Endothelial cell of umbilical vein (primary cell): ENCODE data around the gene MIEF1. TPM values are rescaled to one million over a fixed set of nuclear protein-coding genes. Genes with fewer than 3 reads are reported as not detected.

Source experiments
- Bru-seq: library from RNA; stranded (reverse); fragments of 400-500 nt; gene quantifications from one replicate; lab custom pipeline; 2021; lab: Mats Ljungman, UMichigan
- BruChase-seq, 2 experiments: library from RNA; stranded (reverse); fragments of 400-500 nt; gene quantifications; one replicate each; lab custom pipeline; 2021; lab: Mats Ljungman, UMichigan
- BruUV-seq: library from RNA; stranded (reverse); fragments of 400-500 nt; replicated peaks from 2 replicates; lab custom pipeline; 2021; lab: Mats Ljungman, UMichigan
- CTCF ChIA-PET: fragments of 300-600, 350-600 bp; sonication (Branson Sonifier 250); formaldehyde crosslinking; loops from one replicate; lab custom pipeline; 2021; ENCODE audit warnings: antibody characterized with exemption, inconsistent platforms; lab: Charles Lee
- POLR2A ChIA-PET: fragments of 300-600, 350-600 bp; sonication (Branson Sonifier 250); formaldehyde crosslinking; loops from one replicate; lab custom pipeline; 2021; ENCODE audit warnings: antibody characterized with exemption, inconsistent platforms; lab: Charles Lee
- DNase-seq: peaks from one replicate; pipeline ENCODE4 v3.0.0-alpha.2; 2011; ENCODE audit warnings: low read depth, low spot score
- FAIRE-seq: peaks from 2 replicates; lab custom pipeline; 2011; peaks lifted over from hg19 to GRCh38; lab: Jason Lieb, UNC
- H2AFZ ChIP-seq: 2 replicates; pipeline ENCODE4 v1.6.0; 2012; ENCODE audit warnings: low read depth, low read length, control low read depth, inconsistent platforms
- H3K27ac ChIP-seq: 2 replicates; pipeline ENCODE4 v1.5.1; 2011; ENCODE audit warnings: low read depth, mild to moderate bottlenecking, control low read depth, low read length, moderate library complexity; ENCODE audit not compliant: insufficient read depth
- H3K27me3 ChIP-seq, 2 experiments: 2 replicates each; pipeline versions ENCODE4 v1.6.0 to v1.6.1; 2011; ENCODE audit warnings: low read length in 2 of 2, mixed read lengths in 1 of 2; ENCODE audit not compliant: control insufficient read depth in 2 of 2, insufficient read depth in 2 of 2
- H3K36me3 ChIP-seq, 2 experiments: 2 replicates in 1 of 2; 3 replicates in 1 of 2; pipeline ENCODE4 v1.5.1; 2011; ENCODE audit warnings: low read length in 2 of 2, mild to moderate bottlenecking in 1 of 2, moderate library complexity in 1 of 2; ENCODE audit not compliant: control insufficient read depth in 2 of 2, insufficient read depth in 2 of 2; ENCODE audit errors: extremely low read depth in 1 of 2
- H3K4me1 ChIP-seq: 3 replicates; pipeline ENCODE4 v1.5.1; 2011; ENCODE audit warnings: mild to moderate bottlenecking, low read length; ENCODE audit not compliant: control insufficient read depth, insufficient read depth; ENCODE audit errors: extremely low read depth
- H3K4me2 ChIP-seq: 2 replicates; pipeline ENCODE4 v1.6.1; 2011; ENCODE audit warnings: low read length, control low read depth, mixed read lengths; ENCODE audit not compliant: insufficient read depth
- H3K4me3 ChIP-seq, 3 experiments: fragments of 200-600 bp in 1 of 3; sonication (generic), shearing (Covaris generic) in 1 of 3; replicated peaks in 1 of 3; 2 replicates each; pipeline ENCODE4 v1.5.1; 2011 to 2016; ENCODE audit warnings: control low read depth in 3 of 3, low read length in 3 of 3, mild to moderate bottlenecking in 2 of 3, inconsistent platforms in 1 of 3, low read depth in 1 of 3, moderate library complexity in 1 of 3; ENCODE audit not compliant: insufficient read depth in 1 of 3
- H3K79me2 ChIP-seq: 2 replicates; pipeline ENCODE4 v1.6.0; 2012; ENCODE audit warnings: low read length, inconsistent platforms; ENCODE audit not compliant: control insufficient read depth, insufficient read depth
- H3K9ac ChIP-seq: replicated peaks from 2 replicates; pipeline ENCODE3; 2011; ENCODE audit warnings: low read length, control low read depth; ENCODE audit not compliant: insufficient read depth; ENCODE audit errors: extremely low read depth
- H3K9me1 ChIP-seq: replicated peaks from 3 replicates; pipeline ENCODE4 v1.6.0; 2011; ENCODE audit warnings: mild to moderate bottlenecking, low read length; ENCODE audit not compliant: control insufficient read depth, insufficient read depth; ENCODE audit errors: extremely low read depth
- H3K9me3 ChIP-seq: replicated peaks from 2 replicates; pipeline ENCODE4 v1.5.1; 2012; ENCODE audit warnings: low read length, inconsistent platforms; ENCODE audit not compliant: control insufficient read depth, insufficient read depth
- H4K20me1 ChIP-seq: replicated peaks from 2 replicates; pipeline ENCODE3; 2011; ENCODE audit warnings: mild to moderate bottlenecking, low read length; ENCODE audit not compliant: control insufficient read depth, insufficient read depth; ENCODE audit errors: extremely low read depth
- EZH2 ChIP-seq: IDR thresholded peaks from 2 replicates; pipeline ENCODE4 v1.6.1; 2012; ENCODE audit warnings: borderline replicate concordance, low read depth, mild to moderate bottlenecking, moderate library complexity, low read length, inconsistent platforms; ENCODE audit not compliant: severe bottlenecking
- FOS ChIP-seq: IDR thresholded peaks from 2 replicates; pipeline ENCODE4 v1.6.1; 2011; ENCODE audit warnings: mild to moderate bottlenecking, low read length, moderate library complexity, borderline replicate concordance; ENCODE audit not compliant: insufficient read depth
- GATA2 ChIP-seq: IDR thresholded peaks from 2 replicates; pipeline ENCODE4 v1.7.0; 2011; ENCODE audit warnings: low read depth, mild to moderate bottlenecking, moderate library complexity, mixed read lengths, low read length; ENCODE audit not compliant: insufficient read length, insufficient read depth
- JUN ChIP-seq: IDR thresholded peaks from 2 replicates; pipeline ENCODE4 v1.6.1; 2011; ENCODE audit warnings: borderline replicate concordance, low read depth; ENCODE audit not compliant: insufficient read length, insufficient read depth
- MAX ChIP-seq: IDR thresholded peaks from 2 replicates; pipeline ENCODE4 v1.6.1; 2011; ENCODE audit not compliant: insufficient read depth, insufficient read length
- MYC ChIP-seq: IDR thresholded peaks from one replicate; pipeline ENCODE4 v1.6.1; 2011; ENCODE audit warnings: mild to moderate bottlenecking, low read depth, low read length
- POLR2A ChIP-seq: IDR thresholded peaks from 2 replicates; pipeline ENCODE4 v1.6.1; 2012; ENCODE audit warnings: low read depth, mild to moderate bottlenecking, control low read depth, low read length
- POLR2AphosphoS5 ChIP-seq: IDR thresholded peaks from 2 replicates; pipeline ENCODE4 v1.6.1; 2012; ENCODE audit warnings: low read depth, mild to moderate bottlenecking, control low read depth, low read length, moderate library complexity; ENCODE audit not compliant: insufficient read depth
- dilution Hi-C: fragments of 300-500 bp; cut with MboI; formaldehyde crosslinking; loops from one replicate; pipeline ENCODE4 v1.15.0; 2019; ENCODE audit warnings: low sequenced_read_pairs; ENCODE audit not compliant: extremely low pct_ligation_motif_present
- intact Hi-C: fragments of 100-400 bp; cut with micrococcal nuclease; formaldehyde crosslinking; loops from one replicate; pipeline ENCODE4 v1.10.0; 2022
- long read RNA-seq: library from polyadenylated mRNA; stranded (forward); transcript quantifications from one replicate; pipeline ENCODE4 v2.0.0, GENCODE V29; 2021
- polyA minus RNA-seq, 3 experiments: library from RNA; depleted of rRNA, polyadenylated mRNA; stranded (reverse); fragments of >200 nt; gene quantifications; 1 replicate in 1 of 3; 2 replicates in 2 of 3; pipeline ENCODE4 v1.2.3, GENCODE V29; 2011
- polyA plus RNA-seq, 4 experiments: library from polyadenylated mRNA; depleted of rRNA in 3 of 4; stranded (reverse) in 3 of 4; unstranded in 1 of 4; fragments of >200 nt; gene quantifications; 2 replicates each; pipeline versions ENCODE4 v1.2.1 to v1.2.3, GENCODE V29; 2011 to 2012; ENCODE audit warnings: missing spikeins in 1 of 4
- total RNA-seq: library from RNA; stranded (reverse); gene quantifications from 2 replicates; pipeline ENCODE4 v1.2.3, GENCODE V29; 2021
- TF ChIP-seq, protein P1 (sequence below), 2 donors: IDR thresholded peaks; 1 replicate in 1 of 2; 2 replicates in 1 of 2; pipeline ENCODE4 v1.5.1; 2011; ENCODE audit warnings: low read length in 2 of 2, mild to moderate bottlenecking in 2 of 2, moderate library complexity in 2 of 2, control low read depth in 1 of 2, inconsistent platforms in 1 of 2, low read depth in 1 of 2; ENCODE audit not compliant: insufficient read depth in 1 of 2; ENCODE audit errors: extremely low read depth in 1 of 2

MIEF1 gene
- total RNA-seq (24.7 and 31.1 TPM in 2 replicates), polyA plus RNA-seq (14.2 and 14.8 TPM in 2 replicates), polyA minus RNA-seq (28.1 and 29.4 TPM in 2 replicates), Bru-seq, nascent RNA (percentile 73 among the genes with signal in this experiment), BruChase-seq, experiment 1, labeled RNA remaining after a 6-hour chase (percentile 89 among the genes with signal in this experiment), BruChase-seq, experiment 2, labeled RNA remaining after a 2-hour chase (percentile 89 among the genes with signal in this experiment)
- 13.2 and 13.6 TPM in 2 replicates for polyA plus RNA-seq (2011; cell fraction: cytosol; rRNA removed)
- polyA plus RNA-seq (2011; cell fraction: nucleus; rRNA removed): 10.4 and 11.0 TPM in 2 replicates
- polyA plus RNA-seq (2012): 16.4 and 18.8 TPM in 2 replicates
- polyA minus RNA-seq (2011; cell fraction: cytosol; rRNA and poly(A)+ RNA removed): 16.6 TPM
- polyA minus RNA-seq (2011; cell fraction: nucleus; rRNA and poly(A)+ RNA removed): 7.9 and 11.6 TPM in 2 replicates
- long read RNA-seq, full-length matches to known transcripts: 12 of 35 reads
- long read RNA-seq, partial matches to known transcripts: 0 of 35 reads
- long read RNA-seq, other reads (novel, unspliced or antisense): 23 of 35 reads

- intact Hi-C loops: loop anchor here (1.0 to 5.0 kb wide), 3 partner anchors 18 to 65 kb away; partner anchors contain the start of gene ATF4
- ChIA-PET POLR2A (interaction anchor here (0.7 to 1.6 kb wide), 5 partner anchors 14 to 184 kb away, joined by 3 to 12 read pairs (median 5); partner anchors contain the start of gene ATF4), CTCF (interaction anchor here (0.9 to 4.4 kb wide), 8 partner anchors 8 to 103 kb away, joined by 3 to 38 read pairs (median 12); partner anchors contain the start of genes ATF4 and TAB1)
- dilution Hi-C loops: no loop called here
- Histone ChIP-seq H3K27me3 (peaks cover 0 to 3% of the 10 kb centered on the region in 2 experiments), H3K27ac (peak within 1 kb of the TSS; percentile 5), H3K9me1 (no peaks in the 10 kb centered on the region), H2AFZ (peak within 1 kb of the TSS; percentile 80), H3K4me3 (peak within 1 kb of the TSS; percentile 51 to 76 (median 67)), H3K4me1 (peaks cover 12% of the 10 kb centered on the region), H3K9me3 (no peaks in the 10 kb centered on the region), H3K79me2 (peaks cover 35% of the 10 kb centered on the region), H4K20me1 (no peaks in the 10 kb centered on the region), H3K4me2 (peak within 1 kb of the TSS; percentile 82), H3K36me3 (peaks cover 6 to 17% of the 10 kb centered on the region in 2 experiments), H3K9ac (peak within 1 kb of the TSS; percentile 69)
- TF ChIP-seq, protein P1, sequence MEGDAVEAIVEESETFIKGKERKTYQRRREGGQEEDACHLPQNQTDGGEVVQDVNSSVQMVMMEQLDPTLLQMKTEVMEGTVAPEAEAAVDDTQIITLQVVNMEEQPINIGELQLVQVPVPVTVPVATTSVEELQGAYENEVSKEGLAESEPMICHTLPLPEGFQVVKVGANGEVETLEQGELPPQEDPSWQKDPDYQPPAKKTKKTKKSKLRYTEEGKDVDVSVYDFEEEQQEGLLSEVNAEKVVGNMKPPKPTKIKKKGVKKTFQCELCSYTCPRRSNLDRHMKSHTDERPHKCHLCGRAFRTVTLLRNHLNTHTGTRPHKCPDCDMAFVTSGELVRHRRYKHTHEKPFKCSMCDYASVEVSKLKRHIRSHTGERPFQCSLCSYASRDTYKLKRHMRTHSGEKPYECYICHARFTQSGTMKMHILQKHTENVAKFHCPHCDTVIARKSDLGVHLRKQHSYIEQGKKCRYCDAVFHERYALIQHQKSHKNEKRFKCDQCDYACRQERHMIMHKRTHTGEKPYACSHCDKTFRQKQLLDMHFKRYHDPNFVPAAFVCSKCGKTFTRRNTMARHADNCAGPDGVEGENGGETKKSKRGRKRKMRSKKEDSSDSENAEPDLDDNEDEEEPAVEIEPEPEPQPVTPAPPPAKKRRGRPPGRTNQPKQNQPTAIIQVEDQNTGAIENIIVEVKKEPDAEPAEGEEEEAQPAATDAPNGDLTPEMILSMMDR (IDR thresholded peaks at IDR 0.05; ENCODE audit: extremely low read depth in 1 of 2, insufficient read depth in 1 of 2, low read depth in 1 of 2, low read length in 2 of 2): no peak
- TF ChIP-seq MYC: peak; percentile 86
- TF ChIP-seq POLR2A: peak; percentile 79
- peak; percentile 71 for TF ChIP-seq POLR2AphosphoS5
- TF ChIP-seq FOS: no peak
- peak; percentile 80 for TF ChIP-seq MAX
- TF ChIP-seq JUN: no peak
- TF ChIP-seq EZH2: no peak
- no peak for TF ChIP-seq GATA2
- DNase-seq: peak; percentile 96
- peak; percentile 94 for FAIRE-seq
- no TSS peak for BruUV-seq
Observed at GRCh38 chr22:39502109-39502788, at the start of gene MIEF1. TSS of gene MIEF1 (plus strand) at chr22:39502290. CDS start at chr22:39511295, 9,005 bp downstream.
